Trophoblast cell (in vitro differentiated cells and primary cell): ENCODE measurements around the gene P2RY2.
A peak's percentile ranks its signal among the peaks of the same experiment; 100 is the strongest.

Experiments used
- DNase-seq, 2 donors: peaks; one replicate each; pipeline ENCODE4 v3.0.0-alpha.2; 2016
- H2AFZ ChIP-seq: 2 replicates; pipeline ENCODE4 v1.6.1; 2013; ENCODE audit warnings: low read length, moderate library complexity, mild to moderate bottlenecking; ENCODE audit not compliant: insufficient read depth, poor library complexity
- H2AK5ac ChIP-seq: 2 replicates; pipeline ENCODE4 v1.6.1; 2013; ENCODE audit warnings: mild to moderate bottlenecking, low read length
- H2BK120ac ChIP-seq: 2 replicates; pipeline ENCODE4 v1.6.1; 2013; ENCODE audit warnings: low read length, mild to moderate bottlenecking, moderate library complexity; ENCODE audit not compliant: insufficient read depth, poor library complexity
- H2BK12ac ChIP-seq: 2 replicates; pipeline ENCODE4 v1.6.1; 2013; ENCODE audit warnings: mild to moderate bottlenecking, low read length, moderate library complexity
- H2BK5ac ChIP-seq: 2 replicates; pipeline ENCODE4 v1.6.1; 2013; ENCODE audit warnings: low read length, low read depth, moderate library complexity, mild to moderate bottlenecking; ENCODE audit not compliant: poor library complexity
- H3K14ac ChIP-seq: 2 replicates; pipeline ENCODE4 v1.6.1; 2013; ENCODE audit warnings: mild to moderate bottlenecking, low read length
- H3K18ac ChIP-seq: 2 replicates; pipeline ENCODE4 v1.6.1; 2013; ENCODE audit warnings: mild to moderate bottlenecking, low read length
- H3K23ac ChIP-seq: 2 replicates; pipeline ENCODE4 v1.6.1; 2013; ENCODE audit warnings: low read length
- H3K27ac ChIP-seq: 2 replicates; pipeline ENCODE4 v1.5.1; 2013; ENCODE audit warnings: low read depth, mild to moderate bottlenecking, inconsistent platforms, low read length, moderate library complexity
- H3K27me3 ChIP-seq: 2 replicates; pipeline ENCODE4 v1.6.1; 2013; ENCODE audit warnings: inconsistent platforms, mild to moderate bottlenecking, low read length, moderate library complexity; ENCODE audit not compliant: insufficient read depth
- H3K36me3 ChIP-seq, 2 experiments: 1 replicate in 1 of 2; 2 replicates in 1 of 2; pipeline ENCODE4 v1.6.1; 2013; ENCODE audit warnings: low read length in 2 of 2, mild to moderate bottlenecking in 2 of 2, moderate library complexity in 1 of 2; ENCODE audit not compliant: insufficient read depth in 2 of 2, control insufficient read depth in 1 of 2
- H3K4ac ChIP-seq: 2 replicates; pipeline ENCODE4 v1.6.1; 2013; ENCODE audit warnings: low read depth, mild to moderate bottlenecking, low read length, moderate library complexity
- H3K4me1 ChIP-seq, 2 experiments: 1 replicate in 1 of 2; 2 replicates in 1 of 2; pipeline ENCODE4 v1.6.1; 2013; ENCODE audit warnings: low read length in 2 of 2, mild to moderate bottlenecking in 2 of 2, moderate library complexity in 1 of 2; ENCODE audit not compliant: insufficient read depth in 2 of 2, control insufficient read depth in 1 of 2
- H3K4me2 ChIP-seq: 2 replicates; pipeline ENCODE4 v1.6.1; 2013; ENCODE audit warnings: inconsistent platforms, mild to moderate bottlenecking, low read length, moderate library complexity
- H3K4me3 ChIP-seq: 2 replicates; pipeline ENCODE4 v1.5.1; 2013; ENCODE audit warnings: mild to moderate bottlenecking, low read depth, low read length, inconsistent platforms
- H3K79me1 ChIP-seq: one replicate; pipeline ENCODE4 v1.6.1; 2013; ENCODE audit warnings: low read length
- H3K79me2 ChIP-seq: 2 replicates; pipeline ENCODE4 v1.6.1; 2013; ENCODE audit warnings: low read length, mild to moderate bottlenecking; ENCODE audit not compliant: control insufficient read depth, insufficient read depth, poor library complexity
- H3K9ac ChIP-seq: 2 replicates; pipeline ENCODE4 v1.6.1; 2013; ENCODE audit warnings: mild to moderate bottlenecking, low read length
- H3K9me3 ChIP-seq: 2 replicates; pipeline ENCODE4 v1.6.1; 2013; ENCODE audit warnings: low read depth, mild to moderate bottlenecking, control low read depth, inconsistent platforms, low read length; ENCODE audit not compliant: insufficient read depth
- H4K12ac ChIP-seq: 2 replicates; pipeline ENCODE4 v1.6.1; 2013; ENCODE audit warnings: low read depth, mild to moderate bottlenecking, low read length, moderate library complexity
- H4K8ac ChIP-seq: 2 replicates; pipeline ENCODE4 v1.6.1; 2013; ENCODE audit warnings: low read depth, mild to moderate bottlenecking, low read length, moderate library complexity
- H4K91ac ChIP-seq: one replicate; pipeline ENCODE4 v1.6.1; 2013; ENCODE audit warnings: low read depth, mild to moderate bottlenecking, low read length, moderate library complexity
- WGBS: extraction: QIAGEN DNeasy Blood & Tissue Kit; methylation state at CpG from one replicate; pipeline ENCODE4 v1.1.7; 2013; ENCODE audit warnings: missing lambda C conversion rate; ENCODE audit not compliant: insufficient read length, insufficient coverage; ENCODE audit errors: extremely low coverage; 5-methylcytosine and 5-hydroxymethylcytosine counted together

Gene P2RY2

GRCh38 chr11:73205661-73206343, 12.3 kb upstream of the P2RY2 start:
- Histone ChIP-seq H2AFZ (no peak overlapping the region), H3K79me2 (no peaks in the 10 kb centered on the region)

DNA sequence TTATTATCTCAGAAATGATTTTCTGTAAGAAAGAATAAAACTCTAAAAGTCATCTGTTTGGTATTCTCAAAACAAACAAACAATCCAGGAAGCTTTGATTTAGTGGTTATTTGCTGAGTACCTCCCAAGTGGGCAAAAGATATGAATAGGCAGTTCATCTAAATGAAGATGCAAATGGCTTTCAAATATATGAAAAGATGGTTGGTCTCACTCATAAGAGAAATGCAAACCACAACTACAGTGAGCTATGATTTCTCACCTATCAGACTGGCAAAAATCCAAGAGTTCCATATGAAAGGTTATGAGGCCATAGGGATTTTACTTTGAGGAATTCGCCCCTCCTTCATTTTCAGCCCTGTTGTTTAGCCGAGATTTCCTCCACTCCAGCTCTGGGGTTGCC, 11.3 kb upstream of the P2RY2 start:
- Histone ChIP-seq H2BK5ac (no peak overlapping the region), H3K36me3 (no peaks in the 10 kb centered on the region), H4K12ac (no peak overlapping the region), H2AK5ac (no peak overlapping the region), H2BK120ac (no peak overlapping the region), H3K9ac (no peak overlapping the region), H3K4me3 (no peak overlapping the region), H4K91ac (no peak overlapping the region), H3K79me2 (no peaks in the 10 kb centered on the region), H3K23ac (no peak overlapping the region), H2BK12ac (no peak overlapping the region), H3K18ac (no peak overlapping the region), H3K4ac (no peak overlapping the region), H3K4me1 (peaks cover 5 to 6% of the 10 kb centered on the region in 2 experiments), H3K27me3 (no peaks in the 10 kb centered on the region), H3K27ac (no peak overlapping the region), H3K79me1 (no peaks in the 10 kb centered on the region), H3K14ac (no peak overlapping the region), H3K9me3 (no peaks in the 10 kb centered on the region), H3K4me2 (no peak overlapping the region), H2AFZ (no peak overlapping the region), H4K8ac (no peak overlapping the region)
- WGBS: no CpG with 5 or more reads among the region's 2 CpGs
- DNase-seq: no peak

More at GRCh38 chr11:73205661-73206343, 12.3 kb upstream of the P2RY2 start:
- Histone ChIP-seq H3K14ac (no peak overlapping the region), H3K23ac (no peak overlapping the region), H2BK12ac (no peak overlapping the region), H2BK5ac (no peak overlapping the region), H4K12ac (no peak overlapping the region), H3K4me1 (peaks cover 11 to 13% of the 10 kb centered on the region in 2 experiments), H3K79me1 (no peaks in the 10 kb centered on the region), H2BK120ac (no peak overlapping the region), H3K4me2 (no peak overlapping the region), H2AK5ac (no peak overlapping the region), H3K36me3 (no peaks in the 10 kb centered on the region), H4K8ac (no peak overlapping the region), H3K27me3 (no peaks in the 10 kb centered on the region), H3K4ac (no peak overlapping the region), H3K18ac (no peak overlapping the region), H3K27ac (no peak overlapping the region), H3K9me3 (no peaks in the 10 kb centered on the region), H3K9ac (no peak overlapping the region), H3K4me3 (no peak overlapping the region), H4K91ac (no peak overlapping the region)
- peak; percentile 68 to 85 for DNase-seq
- no CpG with 5 or more reads among the region's 5 CpGs for WGBS

- Histone ChIP-seq H3K14ac (no peak overlapping the region), H2BK120ac (no peak overlapping the region), H2AFZ (no peak overlapping the region), H3K9me3 (no peaks in the 10 kb centered on the region), H3K4ac (no peak overlapping the region), H4K91ac (no peak overlapping the region), H3K4me2 (no peak overlapping the region), H2BK12ac (no peak overlapping the region), H3K27ac (no peak overlapping the region), H3K79me2 (no peaks in the 10 kb centered on the region), H3K79me1 (no peaks in the 10 kb centered on the region), H2BK5ac (no peak overlapping the region), H3K9ac (no peak overlapping the region), H3K27me3 (no peaks in the 10 kb centered on the region), H3K18ac (no peak overlapping the region), H3K23ac (no peak overlapping the region), H3K4me1 (peaks cover 2% of the 10 kb centered on the region in 2 experiments), H2AK5ac (no peak overlapping the region), H3K36me3 (no peaks in the 10 kb centered on the region), H4K12ac (no peak overlapping the region), H4K8ac (no peak overlapping the region), H3K4me3 (no peak overlapping the region)
- DNase-seq: no peak
- no CpG with 5 or more reads among the region's 2 CpGs for WGBS
These were observed 8.2 kb upstream of the P2RY2 start for GRCh38 chr11:73209892-73210291.

DNA sequence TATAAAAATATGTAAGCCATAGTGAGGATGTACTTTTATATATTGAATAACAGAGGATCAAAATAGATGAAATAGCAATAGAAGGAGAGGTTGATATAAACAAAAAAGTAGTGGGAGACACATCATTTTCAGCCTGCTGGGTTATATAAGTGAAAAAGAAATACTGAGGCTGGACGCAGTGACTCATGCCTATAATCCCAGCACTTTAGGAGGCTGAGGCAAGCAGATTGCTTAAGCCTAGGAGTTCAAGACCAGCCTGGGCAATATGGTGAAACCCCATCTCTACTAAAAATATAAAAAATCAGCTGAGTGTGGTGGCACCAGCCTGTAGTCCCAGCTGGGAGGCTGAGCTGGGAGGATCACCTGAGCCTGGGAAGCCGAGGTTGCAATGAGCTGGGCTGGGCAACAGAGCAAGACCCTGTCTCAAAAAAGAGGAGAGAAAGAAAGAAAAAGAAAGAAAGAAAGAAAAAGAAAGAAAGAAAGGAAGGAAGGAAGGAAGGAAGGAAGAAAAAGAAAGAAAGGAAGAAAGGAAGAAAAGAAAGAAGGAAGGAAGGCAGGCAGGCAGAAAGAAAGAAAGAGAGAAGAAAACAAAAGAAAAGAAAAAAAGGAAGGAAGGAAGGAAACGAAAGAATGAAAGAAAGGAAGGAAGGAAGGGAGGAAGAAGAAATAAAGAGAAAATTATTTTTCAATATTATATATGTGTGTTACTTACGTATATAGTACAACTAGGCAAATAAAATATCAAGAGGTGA, 7.0 kb upstream of the P2RY2 start:
- Histone ChIP-seq H3K18ac (no peak overlapping the region), H2BK5ac (no peak overlapping the region), H2BK12ac (no peak overlapping the region), H4K91ac (no peak overlapping the region), H3K23ac (no peak overlapping the region), H3K36me3 (no peaks in the 10 kb centered on the region), H3K4me1 (peaks cover 2% of the 10 kb centered on the region in 2 experiments), H4K8ac (no peak overlapping the region), H2AFZ (no peak overlapping the region), H3K27ac (no peak overlapping the region), H2BK120ac (no peak overlapping the region), H3K4me3 (no peak overlapping the region), H3K14ac (no peak overlapping the region), H3K79me1 (no peaks in the 10 kb centered on the region), H2AK5ac (no peak overlapping the region), H3K4me2 (no peak overlapping the region), H3K79me2 (no peaks in the 10 kb centered on the region), H3K9ac (no peak overlapping the region), H3K27me3 (no peaks in the 10 kb centered on the region), H4K12ac (no peak overlapping the region), H3K4ac (no peak overlapping the region), H3K9me3 (no peaks in the 10 kb centered on the region)
- 86% methylated on average over 1 of the region's 4 CpGs for WGBS
- DNase-seq: no peak
